HG03135 (cell line): ENCODE measurements around the gene FAM114A1.
"Not testable (repeated sequence)": the region's sequence is repeated elsewhere in the genome, so short reads cannot be mapped to it uniquely, and the experiment has no call there.

Source experiments
- ATAC-seq: cut with Tn5 transposase; IDR thresholded peaks from one replicate; pipeline ENCODE4 v1.9.1; 2021; ENCODE audit warnings: mild to moderate bottlenecking, moderate library complexity; ENCODE audit not compliant: unreplicated experiment

Gene FAM114A1

GRCh38 chr4:38959248-38959647 is 91.6 kb downstream of the FAM114A1 start:
- ATAC-seq: not testable (repeated sequence)

DNA sequence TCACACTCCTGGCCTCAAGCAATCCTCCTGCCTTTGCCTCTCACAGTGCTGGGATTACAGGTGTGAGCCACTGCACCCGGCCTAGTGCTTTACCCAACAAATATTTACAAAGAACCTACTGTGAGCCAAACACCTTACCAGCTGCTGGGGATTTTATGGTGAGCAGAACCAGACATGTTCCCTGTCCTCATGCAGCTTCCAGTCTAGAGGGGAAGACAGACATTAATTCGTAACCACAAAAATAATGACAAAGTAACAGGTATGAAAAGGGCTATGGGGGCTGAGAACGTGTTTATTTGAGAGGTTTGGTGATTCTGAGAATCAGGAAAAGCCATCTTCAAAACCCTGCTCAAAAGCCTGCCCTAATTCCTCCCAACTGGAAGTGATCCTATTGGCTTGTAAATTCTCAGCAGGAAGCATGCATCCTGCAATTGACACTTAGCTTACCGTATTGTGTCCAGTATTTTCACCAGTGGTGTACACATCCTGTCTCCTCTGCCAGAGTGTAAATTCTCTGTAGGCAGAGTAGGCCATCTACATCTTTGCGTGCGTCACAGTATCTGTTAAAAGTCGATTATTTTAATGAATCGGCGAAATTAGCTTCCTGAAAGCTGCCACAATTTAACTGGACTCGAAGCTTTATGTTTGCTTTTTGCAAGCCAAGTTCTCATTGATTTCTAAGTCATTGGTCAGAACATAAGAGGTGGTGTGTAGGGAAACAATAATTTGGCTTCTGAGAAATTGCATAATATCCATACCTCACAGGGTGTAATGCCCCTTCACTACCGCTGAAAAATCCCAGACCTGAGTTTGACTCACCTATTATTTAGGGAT is 97.6 kb downstream of the FAM114A1 start:
- no peak for ATAC-seq

DNA sequence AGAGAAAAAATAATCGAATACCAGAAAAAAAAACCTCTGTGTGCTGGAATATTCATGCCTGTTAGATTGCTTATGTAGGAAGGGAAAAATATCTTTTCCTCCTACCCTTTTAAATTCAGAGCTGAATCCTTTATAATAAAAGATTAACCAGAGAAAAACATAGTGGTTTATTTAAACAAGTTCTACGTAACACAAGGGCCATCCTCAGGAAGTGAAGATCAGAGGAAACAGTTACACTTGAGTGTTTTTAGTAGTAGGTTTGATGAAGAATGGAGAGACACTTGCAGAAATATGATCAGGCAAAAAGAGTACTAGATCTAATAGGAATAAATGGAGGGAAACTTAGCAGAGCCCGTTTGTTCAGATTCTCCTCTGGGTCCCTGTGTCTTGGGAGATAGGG is 98.3 kb downstream of the FAM114A1 start:
- ATAC-seq: no peak

DNA sequence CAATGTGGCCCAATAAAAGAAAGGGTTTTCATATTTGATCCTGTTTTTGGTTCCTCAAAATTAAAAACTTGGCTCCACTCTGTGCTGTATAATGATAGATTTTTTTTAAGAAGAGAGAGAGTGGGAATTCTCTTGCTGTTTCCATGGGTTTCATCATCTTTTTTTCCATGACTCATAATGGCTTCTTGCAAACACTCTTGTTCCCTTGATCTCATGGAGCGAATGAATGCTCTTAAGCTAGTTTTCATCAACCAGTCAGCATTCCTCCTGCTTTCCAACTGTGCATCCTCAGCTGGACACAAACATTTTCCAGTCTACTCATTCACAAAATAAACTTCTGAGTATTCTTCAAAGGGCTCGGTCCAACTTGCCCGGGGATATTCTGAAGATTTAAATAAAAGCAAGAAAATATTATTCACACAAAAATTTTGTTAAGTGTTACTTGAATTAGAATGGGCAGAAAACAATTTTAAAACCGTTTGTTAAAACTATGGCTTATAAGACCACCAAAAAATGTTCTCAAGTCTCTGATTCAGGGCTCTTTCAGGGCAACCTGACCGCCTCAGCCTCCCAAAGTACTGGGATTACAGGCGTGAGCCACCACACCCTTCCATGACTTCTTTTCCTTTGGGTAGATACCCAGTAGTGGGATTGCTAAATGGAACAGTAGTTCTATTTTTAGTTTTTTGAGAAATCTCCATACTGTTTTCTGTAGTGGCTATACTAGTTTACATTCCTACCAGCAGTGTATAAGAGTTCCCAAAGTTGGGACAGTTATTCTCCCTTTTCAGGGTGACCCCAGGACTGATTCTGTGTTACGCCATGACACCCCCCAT is 99.9 kb downstream of the FAM114A1 start:
- ATAC-seq: no peak

- no peak for ATAC-seq
Measured at GRCh38 chr4:38968668-38969067, 101.1 kb downstream of the FAM114A1 start.

GRCh38 chr4:38976308-38976707 is 108.7 kb downstream of the FAM114A1 start:
- ATAC-seq: no peak

DNA sequence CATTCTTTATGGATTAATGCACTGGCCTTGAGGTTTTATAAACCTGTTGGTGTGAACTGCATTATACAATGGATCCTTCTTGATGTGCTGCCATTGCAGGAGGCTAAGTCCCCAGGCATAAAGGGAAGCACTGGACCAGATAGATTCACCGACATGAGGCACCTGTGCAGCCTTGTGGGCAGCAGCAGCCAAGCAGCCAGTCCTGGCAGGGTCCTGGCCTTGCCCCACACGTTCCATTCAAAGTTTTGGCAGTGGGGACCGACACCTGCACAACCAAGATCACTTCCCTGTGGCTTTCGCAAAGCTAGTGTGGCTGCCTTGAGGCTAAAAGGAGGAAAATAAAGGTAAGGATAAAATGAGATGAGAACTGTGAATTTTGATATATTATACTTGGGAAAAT is 111.5 kb downstream of the FAM114A1 start:
- no peak for ATAC-seq

DNA sequence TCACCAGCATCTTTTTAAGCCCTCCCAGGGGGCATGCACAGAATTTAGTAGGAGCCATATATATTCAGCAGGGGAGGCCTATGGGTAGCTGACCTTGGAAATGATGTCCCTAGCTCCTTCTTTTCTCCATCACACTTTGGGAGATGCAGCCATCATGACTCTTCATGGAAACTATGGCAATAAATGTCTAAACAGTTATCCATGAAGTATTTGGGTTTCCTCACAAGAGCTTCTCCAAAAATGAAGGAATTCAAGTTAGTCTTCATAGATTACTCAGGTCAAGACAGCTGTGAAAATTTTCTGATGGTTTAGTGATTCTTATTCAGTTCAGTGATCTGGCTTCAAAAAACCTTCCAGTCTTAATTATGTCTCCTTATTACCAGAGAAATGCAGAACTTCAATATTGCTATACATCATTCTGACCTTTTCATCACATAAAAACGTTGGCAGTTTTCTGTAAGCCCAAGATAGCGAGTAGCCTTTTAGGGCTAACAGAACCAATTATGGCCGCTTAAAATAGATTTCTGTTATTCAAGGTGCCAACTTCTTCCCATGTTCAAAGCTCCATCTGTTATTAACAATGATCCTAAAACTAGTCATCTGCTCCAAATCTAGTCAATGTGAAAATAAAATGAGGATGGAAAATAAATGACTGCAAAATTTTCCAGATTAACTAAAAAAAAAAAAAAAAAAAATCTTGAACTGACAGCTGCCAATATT is 112.1 kb downstream of the FAM114A1 start:
- no peak for ATAC-seq

DNA sequence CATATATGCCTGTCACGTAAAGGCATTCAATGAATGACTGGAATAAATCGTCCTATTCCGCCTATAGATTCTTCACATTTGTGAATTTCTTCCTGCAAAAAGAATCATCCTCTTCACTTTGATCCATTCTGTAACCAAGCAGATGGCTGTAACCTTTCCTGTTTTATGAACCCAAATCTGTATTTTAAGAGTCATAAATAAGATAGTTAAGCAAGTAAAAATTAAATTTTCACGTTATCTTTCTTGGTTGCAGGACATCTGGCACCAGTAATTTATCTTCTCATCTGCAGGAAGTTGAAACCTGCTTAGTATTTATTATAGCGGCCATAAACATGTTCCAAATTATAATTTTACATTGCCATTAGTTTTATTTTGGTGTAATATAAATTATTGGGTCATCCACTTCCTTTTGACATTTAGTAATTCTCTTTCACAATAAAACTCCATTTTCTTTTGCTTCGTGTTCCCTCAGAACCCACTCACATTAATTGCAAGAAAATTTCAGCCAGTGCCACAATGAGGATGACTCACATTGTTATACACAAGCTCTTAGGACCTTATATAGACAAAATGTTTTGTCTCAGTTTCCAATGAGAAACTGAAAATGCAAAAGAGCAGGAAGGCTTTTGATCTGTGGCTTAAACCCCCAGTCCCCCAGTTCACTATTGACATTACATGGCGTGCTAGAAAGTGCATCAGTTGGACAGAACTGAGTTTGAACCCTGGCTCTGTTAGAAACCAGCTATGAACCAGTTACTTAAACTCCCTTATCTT is 113.5 kb downstream of the FAM114A1 start:
- ATAC-seq: no peak

- ATAC-seq: no peak
Measured at GRCh38 chr4:38982361-38983095, 114.9 kb downstream of the FAM114A1 start.

DNA sequence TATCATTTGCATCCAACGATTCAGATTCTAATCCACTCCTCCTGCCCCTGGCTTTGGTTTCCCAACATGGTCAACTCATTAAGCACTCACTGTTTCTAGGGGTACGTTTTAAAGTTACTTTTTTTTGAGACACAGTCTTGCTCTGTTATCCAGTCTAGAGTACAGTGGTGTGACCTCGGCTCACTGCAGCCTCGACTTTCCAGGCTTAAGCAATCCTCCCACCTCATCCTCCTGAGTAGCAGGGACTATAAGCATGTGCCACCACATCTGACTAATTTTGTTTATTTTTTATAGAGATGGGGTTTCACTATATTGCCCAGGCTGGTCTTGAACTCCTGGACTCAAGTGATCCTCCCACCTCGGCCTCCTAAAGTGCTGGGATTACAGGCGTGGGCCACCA is 115.7 kb downstream of the FAM114A1 start:
- no peak for ATAC-seq

DNA sequence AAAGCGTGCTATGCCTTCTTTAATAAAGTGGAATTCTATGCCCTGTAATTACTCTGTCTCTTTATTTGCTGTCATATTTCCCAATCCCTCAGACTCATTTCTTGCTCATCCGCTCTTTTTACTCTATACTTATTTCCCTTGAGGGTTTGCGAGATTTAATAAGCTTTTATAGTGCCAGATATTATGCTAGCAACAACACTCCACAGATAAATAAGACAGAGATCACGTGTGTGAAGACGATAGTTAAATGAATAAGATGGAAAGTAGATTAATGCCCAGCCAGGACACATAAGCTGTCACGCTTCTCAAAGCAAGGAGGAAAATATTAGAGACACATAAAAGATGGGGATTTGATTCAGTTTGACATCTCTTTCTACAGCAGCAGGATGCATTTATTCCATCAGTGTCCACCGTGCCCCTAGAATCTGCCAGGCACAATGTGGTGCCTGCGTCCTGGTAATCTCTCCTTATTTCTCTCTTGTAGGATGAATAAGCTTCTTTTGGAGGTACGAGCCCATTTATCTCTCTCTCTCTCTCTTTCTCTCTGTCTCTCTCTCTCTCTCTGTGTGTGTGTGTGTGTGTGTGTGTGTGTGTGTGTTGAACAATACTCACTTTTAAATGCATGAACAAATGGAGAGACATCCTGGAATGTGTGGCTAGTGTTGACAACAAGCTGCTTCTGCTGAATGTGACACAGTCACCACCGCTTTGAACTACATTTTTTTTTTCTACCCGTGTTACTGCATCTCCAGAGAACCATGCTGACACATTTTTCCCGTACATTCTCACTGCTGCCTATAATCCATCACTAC is 116.4 kb downstream of the FAM114A1 start:
- ATAC-seq: no peak

GRCh38 chr4:38985410-38986100 is 117.9 kb downstream of the FAM114A1 start:
- ATAC-seq: no peak

- no peak for ATAC-seq
Measured at GRCh38 chr4:38987491-38987890, 119.9 kb downstream of the FAM114A1 start.

- ATAC-seq: not testable (repeated sequence)
Measured at GRCh38 chr4:38988353-38988752, 120.7 kb downstream of the FAM114A1 start.

- no peak for ATAC-seq
Measured at GRCh38 chr4:38989487-38989886, 121.9 kb downstream of the FAM114A1 start.

DNA sequence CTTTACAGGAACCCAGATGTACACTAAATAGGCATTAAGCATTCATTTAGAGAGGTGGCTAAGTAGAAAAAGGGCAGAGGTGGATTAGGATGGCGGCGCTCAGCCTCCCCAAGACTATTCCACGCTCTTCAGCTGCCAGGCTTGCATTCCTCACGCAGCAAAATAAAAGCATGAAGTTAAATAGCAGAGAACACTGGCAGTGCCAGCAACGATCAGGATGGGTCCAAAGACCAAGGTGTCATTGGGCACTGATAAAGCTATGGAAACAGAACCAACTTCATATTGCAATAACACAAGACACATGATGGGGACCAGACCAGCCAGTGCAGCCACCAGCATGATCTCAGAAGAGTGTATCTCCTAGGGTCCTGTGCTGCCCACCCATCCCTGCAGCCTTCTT is 122.6 kb downstream of the FAM114A1 start:
- no peak for ATAC-seq

GRCh38 chr4:38993683-38994082 is 126.1 kb downstream of the FAM114A1 start:
- no peak for ATAC-seq

DNA sequence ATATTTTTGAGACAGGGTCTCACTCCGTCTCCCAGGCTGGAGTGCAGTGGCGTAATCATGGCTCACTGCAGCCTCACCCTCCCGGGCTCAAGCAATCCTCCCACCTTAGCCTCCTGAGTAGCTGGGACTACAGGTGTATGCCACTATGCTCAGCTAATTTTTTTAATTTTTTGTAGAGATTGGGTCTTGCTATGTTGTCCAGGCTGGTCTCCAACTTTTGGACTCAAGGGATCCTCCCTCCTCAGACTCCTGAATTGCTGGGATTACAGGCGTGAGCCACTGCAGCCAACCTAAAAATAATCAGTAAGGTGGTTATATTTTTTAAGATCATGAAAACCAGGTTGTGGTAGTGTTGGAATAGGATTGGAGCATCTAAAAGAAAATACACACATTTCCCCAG is 126.5 kb downstream of the FAM114A1 start:
- ATAC-seq: no peak
